Osteoblast (primary cell): ENCODE results near the gene CRB2. TPM values are rescaled to one million over a fixed set of nuclear protein-coding genes. Genes with fewer than 3 reads are reported as not detected.
A peak's percentile ranks its signal among the peaks of the same experiment; 100 is the strongest.

Experiments
- DNase-seq: peaks from one replicate; pipeline ENCODE4 v3.0.0; 2011; ENCODE audit warnings: low spot score, mixed read lengths; ENCODE audit not compliant: insufficient read length; ENCODE audit errors: missing footprints
- H2AFZ ChIP-seq: 2 replicates; pipeline ENCODE4 v1.6.0; 2011; ENCODE audit warnings: mild to moderate bottlenecking, low read length
- H3K27ac ChIP-seq: 2 replicates; pipeline ENCODE4 v1.5.1; 2011; ENCODE audit warnings: mild to moderate bottlenecking, low read depth, low read length, moderate library complexity
- H3K27me3 ChIP-seq: 2 replicates; pipeline ENCODE4 v1.6.0; 2012; ENCODE audit warnings: mild to moderate bottlenecking, control low read depth, inconsistent platforms, low read length, moderate library complexity; ENCODE audit not compliant: insufficient read depth
- H3K36me3 ChIP-seq: 2 replicates; pipeline ENCODE4 v1.5.1; 2011; ENCODE audit warnings: mild to moderate bottlenecking, low read length, control low read depth, moderate library complexity; ENCODE audit not compliant: insufficient read depth
- H3K4me1 ChIP-seq: 2 replicates; pipeline ENCODE4 v1.5.1; 2011; ENCODE audit warnings: mild to moderate bottlenecking, low read length, control low read depth, moderate library complexity; ENCODE audit not compliant: insufficient read depth
- H3K4me2 ChIP-seq: 2 replicates; pipeline ENCODE4 v1.6.0; 2011; ENCODE audit warnings: mild to moderate bottlenecking, low read length; ENCODE audit not compliant: insufficient read depth
- H3K4me3 ChIP-seq: fragments of 200-600 bp; sonication (generic); 3 replicates; pipeline ENCODE4 v1.5.1; 2012; ENCODE audit warnings: mild to moderate bottlenecking, low read length, inconsistent platforms; ENCODE audit not compliant: insufficient read depth
- H3K79me2 ChIP-seq: 2 replicates; pipeline ENCODE4 v1.6.0; 2012; ENCODE audit warnings: mild to moderate bottlenecking, low read length, control low read depth, inconsistent platforms; ENCODE audit not compliant: insufficient read depth
- H3K9me3 ChIP-seq: 2 replicates; pipeline ENCODE4 v1.5.1; 2011; ENCODE audit warnings: low read depth, low read length, control low read depth
- H4K20me1 ChIP-seq: 2 replicates; pipeline ENCODE4 v1.6.0; 2012; ENCODE audit warnings: mild to moderate bottlenecking, low read length, control low read depth; ENCODE audit not compliant: insufficient read depth
- total RNA-seq: library from RNA; depleted of rRNA; stranded (reverse); fragments of >200 nt; gene quantifications from 2 replicates; pipeline ENCODE4 v1.2.3, GENCODE V29; 2012
- TF ChIP-seq, protein P1 (sequence below): IDR thresholded peaks from 2 replicates; pipeline ENCODE4 v1.5.1; 2011; ENCODE audit warnings: mild to moderate bottlenecking, low read depth, low read length, moderate library complexity; ENCODE audit errors: extremely low read depth

Gene CRB2
- total RNA-seq, 1 donor, result not detected

DNA sequence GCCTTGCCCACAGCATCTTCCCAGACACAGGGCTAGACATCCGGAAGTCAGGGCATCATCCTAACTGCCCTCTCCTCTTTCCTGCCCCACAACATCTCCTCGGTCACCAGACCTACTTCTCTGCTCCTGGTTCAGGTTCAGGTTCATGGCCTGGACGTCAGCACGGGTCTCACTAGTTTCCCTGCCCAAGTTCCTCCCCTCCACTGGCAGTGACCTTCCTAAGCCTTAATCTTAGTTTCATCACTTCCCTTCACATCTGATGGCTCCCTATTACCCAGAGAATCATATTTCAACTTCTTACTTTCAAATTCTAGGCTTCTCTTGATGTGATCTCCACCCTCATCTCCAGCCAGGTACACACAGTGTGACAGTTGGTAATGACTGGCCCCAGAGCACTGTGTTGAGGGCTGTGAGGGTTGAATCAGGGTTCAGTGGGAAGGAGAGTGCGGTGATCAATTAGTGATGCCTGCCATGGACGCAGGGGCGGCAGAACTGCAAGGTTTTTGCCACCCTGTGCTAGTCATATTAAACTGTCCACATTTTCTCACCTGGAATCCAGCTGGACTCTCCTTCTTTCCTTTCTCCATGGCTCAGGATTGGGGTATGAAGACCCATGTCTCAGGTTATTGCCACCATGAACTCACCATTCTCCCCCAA lies 34.3 kb upstream of the CRB2 start:
- Histone ChIP-seq H3K4me1 (no peaks in the 10 kb centered on the region), H3K27me3 (peaks cover 16% of the 10 kb centered on the region), H3K27ac (no peak overlapping the region), H3K4me2 (no peak overlapping the region), H3K36me3 (no peaks in the 10 kb centered on the region), H4K20me1 (no peaks in the 10 kb centered on the region), H2AFZ (no peak overlapping the region), H3K9me3 (no peaks in the 10 kb centered on the region), H3K79me2 (no peaks in the 10 kb centered on the region), H3K4me3 (no peak overlapping the region)
- TF ChIP-seq, protein P1, sequence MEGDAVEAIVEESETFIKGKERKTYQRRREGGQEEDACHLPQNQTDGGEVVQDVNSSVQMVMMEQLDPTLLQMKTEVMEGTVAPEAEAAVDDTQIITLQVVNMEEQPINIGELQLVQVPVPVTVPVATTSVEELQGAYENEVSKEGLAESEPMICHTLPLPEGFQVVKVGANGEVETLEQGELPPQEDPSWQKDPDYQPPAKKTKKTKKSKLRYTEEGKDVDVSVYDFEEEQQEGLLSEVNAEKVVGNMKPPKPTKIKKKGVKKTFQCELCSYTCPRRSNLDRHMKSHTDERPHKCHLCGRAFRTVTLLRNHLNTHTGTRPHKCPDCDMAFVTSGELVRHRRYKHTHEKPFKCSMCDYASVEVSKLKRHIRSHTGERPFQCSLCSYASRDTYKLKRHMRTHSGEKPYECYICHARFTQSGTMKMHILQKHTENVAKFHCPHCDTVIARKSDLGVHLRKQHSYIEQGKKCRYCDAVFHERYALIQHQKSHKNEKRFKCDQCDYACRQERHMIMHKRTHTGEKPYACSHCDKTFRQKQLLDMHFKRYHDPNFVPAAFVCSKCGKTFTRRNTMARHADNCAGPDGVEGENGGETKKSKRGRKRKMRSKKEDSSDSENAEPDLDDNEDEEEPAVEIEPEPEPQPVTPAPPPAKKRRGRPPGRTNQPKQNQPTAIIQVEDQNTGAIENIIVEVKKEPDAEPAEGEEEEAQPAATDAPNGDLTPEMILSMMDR, result no peak
- DNase-seq, result peak; percentile 18

DNA sequence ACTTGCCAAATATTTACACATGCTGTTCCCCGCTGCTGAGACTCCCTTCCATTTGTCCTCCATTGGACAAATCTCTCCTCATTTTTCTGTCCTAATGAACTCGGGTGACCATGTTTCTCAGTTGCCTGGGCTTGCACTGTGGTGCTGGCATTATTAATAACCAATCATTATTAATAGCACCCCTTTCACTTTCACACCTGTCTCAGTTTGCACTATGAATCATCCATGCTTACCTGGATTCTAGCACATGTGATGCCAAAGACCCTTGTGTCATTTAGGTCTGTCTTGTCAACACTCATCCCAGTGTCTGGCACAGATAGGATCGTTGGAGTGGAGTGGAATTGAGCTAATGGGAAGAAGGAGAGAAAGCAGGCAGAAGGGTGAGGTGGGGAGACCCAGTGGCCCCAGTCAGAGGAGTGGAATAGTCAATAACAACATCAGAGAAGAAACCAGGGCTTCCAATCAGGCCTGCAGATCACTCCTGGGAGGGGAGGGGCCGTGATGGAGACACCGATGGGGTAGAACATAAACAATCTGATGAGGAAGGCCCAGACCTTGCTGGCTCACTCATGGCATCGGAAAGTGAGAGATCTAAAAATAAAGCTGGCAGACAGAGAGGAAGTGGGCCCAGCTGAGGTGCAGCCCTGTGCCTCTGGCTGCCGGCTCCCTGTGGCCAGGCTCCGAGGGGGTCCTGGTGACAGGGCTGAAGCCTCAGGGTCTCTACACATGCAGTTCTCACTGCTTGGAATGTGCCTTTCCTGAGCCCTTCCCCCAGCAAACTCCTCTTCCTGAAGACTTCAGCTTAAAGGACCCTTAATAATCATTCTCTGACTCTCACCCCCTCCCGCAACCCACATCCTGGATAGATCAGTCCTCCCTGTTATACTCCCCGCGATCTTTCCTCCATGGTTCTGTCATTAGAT lies 33.5 kb upstream of the CRB2 start:
- TF ChIP-seq, protein P1, result no peak
- Histone ChIP-seq H3K4me1 (no peaks in the 10 kb centered on the region), H3K9me3 (no peaks in the 10 kb centered on the region), H3K27me3 (peaks cover 16% of the 10 kb centered on the region), H3K79me2 (no peaks in the 10 kb centered on the region), H4K20me1 (no peaks in the 10 kb centered on the region), H2AFZ (no peak overlapping the region), H3K36me3 (no peaks in the 10 kb centered on the region), H3K4me2 (no peak overlapping the region), H3K27ac (no peak overlapping the region), H3K4me3 (no peak overlapping the region)
- peak; percentile 44 for DNase-seq

DNA sequence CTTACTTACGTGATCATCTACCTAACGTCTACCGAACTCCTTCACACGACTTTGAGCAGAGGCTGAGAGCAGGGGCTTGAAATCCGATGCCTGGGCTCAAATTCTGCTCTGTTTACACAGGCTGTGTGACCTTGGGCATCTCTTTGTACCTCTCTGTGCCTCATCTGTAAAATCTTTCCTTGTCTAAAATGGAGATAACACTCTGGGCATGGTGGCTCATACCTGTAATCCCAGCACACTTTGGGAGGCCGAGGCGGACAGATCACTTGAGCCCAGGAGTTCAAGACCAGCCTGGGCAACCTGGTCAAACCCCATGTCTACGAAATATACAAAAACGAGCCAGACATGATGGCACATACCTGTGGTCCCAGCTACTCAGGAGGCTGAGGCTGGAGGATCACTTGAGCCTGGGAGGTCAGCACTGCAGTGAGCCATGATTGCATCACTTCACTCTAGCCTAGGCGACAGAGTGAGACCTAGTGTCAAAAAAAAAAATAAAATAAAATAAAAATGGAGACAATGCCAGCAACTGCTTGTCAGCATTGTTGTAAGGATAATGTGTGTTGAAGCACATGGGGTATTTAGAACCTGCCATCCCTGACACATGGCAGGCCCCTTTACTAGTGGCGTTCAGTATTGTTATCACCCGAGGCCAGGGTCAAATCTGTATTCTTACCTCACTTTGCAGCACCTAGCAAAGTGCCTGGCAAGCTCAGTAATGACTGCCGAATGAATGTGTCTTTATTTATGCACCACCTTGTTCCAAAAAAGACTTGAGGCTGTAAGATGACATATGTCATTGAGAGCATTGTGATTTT lies 32.6 kb upstream of the CRB2 start:
- TF ChIP-seq, protein P1, result no peak
- Histone ChIP-seq H3K79me2 (no peaks in the 10 kb centered on the region), H3K4me1 (no peaks in the 10 kb centered on the region), H3K27ac (no peak overlapping the region), H2AFZ (no peak overlapping the region), H3K9me3 (no peaks in the 10 kb centered on the region), H3K27me3 (peaks cover 16% of the 10 kb centered on the region), H4K20me1 (no peaks in the 10 kb centered on the region), H3K4me2 (no peak overlapping the region), H3K36me3 (no peaks in the 10 kb centered on the region), H3K4me3 (no peak overlapping the region)
- no peak for DNase-seq
